HAP-1 (cell line): ENCODE results near the gene GSAP.
"Not testable (repeated sequence)": the region's sequence is repeated elsewhere in the genome, so short reads cannot be mapped to it uniquely, and the experiment has no call there.

Source experiments
- DNase-seq, 2 experiments: peaks; one replicate each; pipeline ENCODE4 v3.0.0-alpha.2; 2016 to 2020; ENCODE audit warnings: low spot score in 2 of 2
- H3K27me3 ChIP-seq: fragments of 250-450 bp; sonication (Bioruptor Pico); 2 replicates; pipeline ENCODE4 v1.5.1; 2020; ENCODE audit warnings: low read depth, mild to moderate bottlenecking, moderate library complexity
- H3K36me3 ChIP-seq: fragments of 250-450 bp; sonication (Bioruptor Pico); replicated peaks from 2 replicates; pipeline ENCODE4 v1.5.1; 2020; ENCODE audit warnings: mild to moderate bottlenecking
- H3K4me1 ChIP-seq: fragments of 250-450 bp; sonication (Bioruptor Pico); 2 replicates; pipeline ENCODE4 v1.5.1; 2020; ENCODE audit warnings: mild to moderate bottlenecking
- H3K4me3 ChIP-seq: fragments of 250-450 bp; sonication (Bioruptor Pico); 2 replicates; pipeline ENCODE4 v1.5.1; 2020; ENCODE audit warnings: mild to moderate bottlenecking, moderate library complexity
- H3K9me3 ChIP-seq: fragments of 250-450 bp; sonication (Bioruptor Pico); 2 replicates; pipeline ENCODE4 v1.5.1; 2020; ENCODE audit warnings: mild to moderate bottlenecking, moderate library complexity
- in situ Hi-C: fragments of 300-500 bp; cut with MboI; formaldehyde crosslinking; loops from 3 replicates; pipeline ENCODE4 v1.14.3; 2020; ENCODE audit warnings: low sequenced_read_pairs, inconsistent platforms, mixed read lengths

Gene GSAP, protein sequence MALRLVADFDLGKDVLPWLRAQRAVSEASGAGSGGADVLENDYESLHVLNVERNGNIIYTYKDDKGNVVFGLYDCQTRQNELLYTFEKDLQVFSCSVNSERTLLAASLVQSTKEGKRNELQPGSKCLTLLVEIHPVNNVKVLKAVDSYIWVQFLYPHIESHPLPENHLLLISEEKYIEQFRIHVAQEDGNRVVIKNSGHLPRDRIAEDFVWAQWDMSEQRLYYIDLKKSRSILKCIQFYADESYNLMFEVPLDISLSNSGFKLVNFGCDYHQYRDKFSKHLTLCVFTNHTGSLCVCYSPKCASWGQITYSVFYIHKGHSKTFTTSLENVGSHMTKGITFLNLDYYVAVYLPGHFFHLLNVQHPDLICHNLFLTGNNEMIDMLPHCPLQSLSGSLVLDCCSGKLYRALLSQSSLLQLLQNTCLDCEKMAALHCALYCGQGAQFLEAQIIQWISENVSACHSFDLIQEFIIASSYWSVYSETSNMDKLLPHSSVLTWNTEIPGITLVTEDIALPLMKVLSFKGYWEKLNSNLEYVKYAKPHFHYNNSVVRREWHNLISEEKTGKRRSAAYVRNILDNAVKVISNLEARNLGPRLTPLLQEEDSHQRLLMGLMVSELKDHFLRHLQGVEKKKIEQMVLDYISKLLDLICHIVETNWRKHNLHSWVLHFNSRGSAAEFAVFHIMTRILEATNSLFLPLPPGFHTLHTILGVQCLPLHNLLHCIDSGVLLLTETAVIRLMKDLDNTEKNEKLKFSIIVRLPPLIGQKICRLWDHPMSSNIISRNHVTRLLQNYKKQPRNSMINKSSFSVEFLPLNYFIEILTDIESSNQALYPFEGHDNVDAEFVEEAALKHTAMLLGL

DNA sequence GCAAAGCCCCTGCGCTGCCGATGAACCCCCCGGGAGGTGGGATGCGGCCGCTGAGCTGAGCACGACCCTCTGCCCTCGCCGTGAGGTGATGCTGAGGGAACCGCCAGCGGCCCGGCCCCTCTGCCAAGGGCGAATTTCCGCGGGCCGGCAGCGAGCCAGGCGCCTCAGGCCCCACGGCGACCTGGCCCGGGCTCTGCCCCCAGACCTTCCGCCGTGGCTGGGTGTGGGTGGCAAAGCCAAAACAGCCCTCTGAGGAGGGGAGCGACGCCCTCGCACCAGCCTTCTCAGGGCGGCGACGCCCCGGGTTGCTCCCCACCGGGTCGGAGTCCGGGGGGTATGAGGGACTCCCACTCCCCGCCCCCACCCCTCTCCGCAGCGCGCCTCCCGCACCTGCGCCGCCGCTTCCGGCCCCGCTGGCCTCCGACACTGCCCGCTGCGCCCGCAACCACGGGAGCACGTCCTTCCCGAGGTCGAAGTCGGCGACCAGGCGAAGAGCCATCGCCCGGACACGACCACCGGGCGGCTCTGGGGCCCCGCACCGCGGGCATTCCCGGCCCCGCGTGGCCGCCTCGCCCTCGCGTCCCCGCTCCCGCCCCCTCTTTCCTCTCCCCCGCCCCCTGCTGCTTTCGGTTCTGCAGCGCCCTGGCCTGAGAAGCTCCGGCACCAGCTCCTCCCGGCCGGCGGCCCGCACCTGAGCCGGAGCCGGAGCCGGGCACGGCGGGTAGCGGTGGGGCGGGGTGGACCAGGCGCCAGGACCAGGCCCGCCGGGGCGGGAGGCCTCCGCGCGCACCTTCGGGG is at the start of gene GSAP:
GSAP (minus strand) TSS at position 527 of the 798 bp plus-strand sequence; CDS start at position 499, 28 bp downstream.
- Histone ChIP-seq H3K4me1 (peaks cover 28% of the 10 kb centered on the region), H3K9me3 (no peaks in the 10 kb centered on the region), H3K4me3 (peak within 1 kb of the TSS; percentile 15), H3K36me3 (no peaks in the 10 kb centered on the region), H3K27me3 (no peaks in the 10 kb centered on the region)
- DNase-seq = peak in 1 of 2 experiments; percentile 35
- in situ Hi-C loops = no loop called here

DNA sequence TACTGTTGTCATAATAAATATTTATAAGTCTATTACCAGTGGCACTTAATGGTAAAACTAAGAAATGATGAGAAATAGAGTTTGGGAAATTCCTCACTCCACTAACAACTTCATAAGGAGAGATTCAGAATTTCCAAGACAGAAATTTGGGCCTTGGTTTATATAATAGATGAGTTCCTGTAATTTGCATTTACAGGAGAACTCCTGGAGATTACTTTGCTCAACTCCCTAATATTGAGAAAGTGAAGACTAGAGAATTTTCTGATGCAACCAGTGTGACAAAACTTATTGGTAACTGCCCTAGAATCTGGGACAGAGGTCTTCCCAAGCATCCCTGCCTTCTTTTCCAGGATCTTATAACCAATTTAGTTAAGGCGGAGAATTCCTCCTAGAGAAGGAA is 49.1 kb upstream of the GSAP start:
- in situ Hi-C loops = no loop called here
- no peak for DNase-seq
- no peaks in the 10 kb centered on the region for H3K9me3 ChIP-seq

DNA sequence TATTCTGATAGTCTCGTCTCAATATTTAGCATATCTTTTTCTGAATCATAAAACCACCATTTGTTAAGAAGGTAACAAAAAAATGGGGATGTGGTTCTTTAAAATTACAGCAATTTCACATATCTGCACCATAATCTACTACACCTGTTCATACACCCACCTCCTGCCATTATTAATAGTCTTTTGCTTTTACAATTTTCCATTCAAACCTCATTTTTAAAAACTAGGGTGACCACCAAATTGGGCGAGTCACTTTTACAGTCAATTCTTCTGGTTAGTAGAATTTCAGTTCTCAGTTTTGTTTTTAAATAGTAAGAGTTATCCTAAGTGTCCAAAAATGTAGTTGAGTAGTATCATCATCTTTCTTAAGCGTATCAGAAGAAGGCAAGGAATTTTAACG is 48.4 kb upstream of the GSAP start:
- in situ Hi-C loops = no loop called here
- no peaks in the 10 kb centered on the region for H3K4me1 ChIP-seq
- H3K36me3 ChIP-seq = no peaks in the 10 kb centered on the region
- H3K4me3 ChIP-seq = no peak overlapping the region
- no peaks in the 10 kb centered on the region for H3K9me3 ChIP-seq
- no peaks in the 10 kb centered on the region for H3K27me3 ChIP-seq
- DNase-seq = no peak

More for the DNA sequence above, 49.1 kb upstream of the GSAP start:
- H3K4me1 ChIP-seq = no peaks in the 10 kb centered on the region
- H3K36me3 ChIP-seq = no peaks in the 10 kb centered on the region
- no peaks in the 10 kb centered on the region for H3K27me3 ChIP-seq
- no peak overlapping the region for H3K4me3 ChIP-seq

DNA sequence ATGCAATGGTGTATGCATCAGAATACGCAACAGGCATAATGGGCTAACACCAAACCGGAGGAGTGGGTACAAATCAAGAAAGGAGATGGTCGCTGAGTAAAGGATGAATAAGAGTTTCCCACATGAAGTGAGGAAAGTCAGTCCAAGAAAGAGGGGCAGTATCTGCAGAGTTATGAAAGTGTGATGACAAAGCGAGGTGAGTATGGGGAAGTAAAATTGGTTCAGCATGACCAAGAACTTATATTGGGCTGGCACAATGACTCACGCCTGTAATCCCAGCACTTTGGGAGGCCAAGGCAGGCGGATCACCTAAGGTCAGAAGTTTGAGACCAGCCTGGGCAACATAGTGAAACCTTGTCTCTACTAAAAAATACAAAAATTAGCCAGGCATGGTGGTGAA is 47.5 kb upstream of the GSAP start:
- H3K9me3 ChIP-seq, DNase-seq, H3K27me3 ChIP-seq, H3K4me3 ChIP-seq, in situ Hi-C loops, H3K36me3 ChIP-seq, H3K4me1 ChIP-seq: not testable (repeated sequence)

DNA sequence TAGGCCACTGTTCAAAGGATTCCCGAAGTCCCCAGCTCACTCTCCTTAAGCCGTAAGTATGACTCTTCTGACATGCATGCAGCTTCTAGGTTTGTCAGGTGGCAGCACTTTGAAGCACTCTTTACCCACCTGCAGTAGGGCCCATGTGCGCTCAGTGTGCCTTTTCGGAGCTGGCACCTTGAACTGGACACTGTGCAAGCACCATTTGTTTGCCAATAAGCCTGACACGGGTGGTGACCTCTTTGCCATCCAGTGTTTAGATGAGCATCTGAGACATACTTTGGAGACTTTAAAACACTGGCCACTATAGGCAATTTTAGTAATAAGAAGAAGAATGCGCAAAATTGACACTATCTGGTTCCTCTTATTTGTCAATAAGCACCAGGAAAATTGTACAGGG is 45.7 kb upstream of the GSAP start:
- H3K4me1 ChIP-seq = peaks cover 3% of the 10 kb centered on the region; the same call in 1 of the 2 replicates
- H3K9me3 ChIP-seq = no peaks in the 10 kb centered on the region
- in situ Hi-C loops = no loop called here
- no peak for DNase-seq
- H3K4me3 ChIP-seq = no peak overlapping the region
- no peaks in the 10 kb centered on the region for H3K36me3 ChIP-seq
- H3K27me3 ChIP-seq = no peaks in the 10 kb centered on the region; the same call in 1 of the 2 replicates

DNA sequence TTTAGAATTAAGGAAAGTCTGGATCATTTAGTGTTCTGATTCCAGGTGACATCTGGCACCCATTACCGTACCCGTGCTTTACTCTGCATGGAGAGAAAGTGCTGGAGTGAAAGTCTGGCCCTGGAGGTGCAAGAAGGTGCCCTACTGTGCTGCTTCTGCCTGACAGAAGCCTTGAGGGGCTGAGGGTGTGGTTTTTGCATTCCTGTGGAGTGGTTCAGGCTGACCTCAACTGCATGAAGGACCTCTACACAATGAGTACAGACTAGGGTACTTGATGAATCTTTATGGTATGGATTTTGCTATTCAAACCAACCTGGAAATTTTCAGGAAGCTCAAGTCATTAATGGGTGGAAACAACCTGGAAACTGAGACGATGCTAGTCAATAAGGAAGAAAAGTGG is 45.1 kb upstream of the GSAP start:
- no peaks in the 10 kb centered on the region; the same call in 1 of the 2 replicates for H3K27me3 ChIP-seq
- no peak overlapping the region for H3K4me3 ChIP-seq
- no peaks in the 10 kb centered on the region for H3K9me3 ChIP-seq
- no peak for DNase-seq
- in situ Hi-C loops = no loop called here
- peaks cover 3% of the 10 kb centered on the region; the same call in 1 of the 2 replicates for H3K4me1 ChIP-seq
- H3K36me3 ChIP-seq = no peaks in the 10 kb centered on the region

DNA sequence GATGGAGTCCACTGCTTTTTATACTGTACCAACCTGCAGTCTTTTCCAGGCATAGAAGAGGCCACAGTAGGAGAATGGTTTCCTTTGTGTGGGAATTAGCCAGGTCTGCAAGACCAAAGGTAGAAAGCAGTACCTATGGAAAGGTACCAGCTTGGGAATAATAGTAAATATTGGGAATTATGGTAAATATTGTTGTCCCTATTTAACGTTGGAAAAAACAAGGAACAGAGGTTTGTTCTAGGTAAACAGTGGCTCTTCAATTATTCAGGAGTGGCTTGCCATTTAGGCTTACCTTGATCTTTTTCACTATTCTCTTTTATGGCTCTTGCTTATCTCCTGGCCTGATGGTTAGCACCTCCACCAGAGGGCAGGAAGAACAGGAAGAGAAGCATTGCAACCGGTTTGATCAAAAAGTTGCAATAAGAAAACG is 43.9 kb upstream of the GSAP start:
- Histone ChIP-seq H3K4me1 (peaks cover 3% of the 10 kb centered on the region; the same call in 1 of the 2 replicates), H3K36me3 (no peaks in the 10 kb centered on the region), H3K27me3 (no peaks in the 10 kb centered on the region; the same call in 1 of the 2 replicates), H3K9me3 (no peaks in the 10 kb centered on the region), H3K4me3 (no peak overlapping the region)
- in situ Hi-C loops = no loop called here
- no peak for DNase-seq

DNA sequence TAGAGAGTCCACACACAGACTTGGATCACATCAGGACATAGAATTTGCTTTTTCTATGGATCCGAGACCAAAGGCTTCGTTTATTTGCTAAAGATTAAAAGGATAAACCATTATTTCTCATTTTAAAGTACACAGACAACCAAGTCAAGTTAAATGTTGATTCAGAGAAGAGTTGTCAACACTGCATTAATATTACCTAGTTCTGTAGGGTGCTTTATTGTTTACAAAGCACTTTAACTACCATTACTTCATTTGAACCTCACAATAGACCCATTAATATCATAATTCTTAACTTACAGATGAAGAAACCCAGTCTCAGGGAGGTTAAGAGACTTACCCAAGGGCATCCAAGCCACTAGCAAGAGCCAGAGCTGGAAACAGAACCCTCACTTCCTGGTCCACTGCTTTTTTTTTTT is 43.2 kb upstream of the GSAP start:
- no peaks in the 10 kb centered on the region for H3K9me3 ChIP-seq
- H3K4me1 ChIP-seq = peaks cover 3% of the 10 kb centered on the region; the same call in 1 of the 2 replicates
- no peak for DNase-seq
- H3K4me3 ChIP-seq = no peak overlapping the region
- H3K36me3 ChIP-seq = no peaks in the 10 kb centered on the region
- no peaks in the 10 kb centered on the region; the same call in 1 of the 2 replicates for H3K27me3 ChIP-seq
- in situ Hi-C loops = no loop called here

DNA sequence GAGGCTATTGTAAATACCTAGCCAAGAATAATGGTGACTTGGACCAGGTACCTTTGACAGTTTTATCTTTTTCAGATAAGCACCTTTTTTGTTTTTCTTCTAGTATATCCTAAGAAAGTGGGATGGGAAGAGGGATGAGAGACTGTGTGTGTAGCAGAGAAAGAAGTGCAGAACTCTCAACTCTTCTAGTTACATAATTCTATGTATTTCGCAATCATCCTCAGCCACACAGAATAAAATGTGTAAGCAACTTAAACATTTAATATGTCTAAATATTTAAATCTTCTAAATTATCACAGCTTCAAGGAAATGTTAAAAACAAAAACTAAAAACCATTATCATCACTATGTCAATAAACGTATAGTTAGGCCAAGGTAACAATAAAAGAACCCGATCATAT is 42.6 kb upstream of the GSAP start:
- no peaks in the 10 kb centered on the region for H3K9me3 ChIP-seq
- no peaks in the 10 kb centered on the region; the same call in 1 of the 2 replicates for H3K27me3 ChIP-seq
- H3K4me1 ChIP-seq = peaks cover 3% of the 10 kb centered on the region; the same call in 1 of the 2 replicates
- in situ Hi-C loops = no loop called here
- no peak overlapping the region for H3K4me3 ChIP-seq
- no peaks in the 10 kb centered on the region for H3K36me3 ChIP-seq
- DNase-seq = no peak

DNA sequence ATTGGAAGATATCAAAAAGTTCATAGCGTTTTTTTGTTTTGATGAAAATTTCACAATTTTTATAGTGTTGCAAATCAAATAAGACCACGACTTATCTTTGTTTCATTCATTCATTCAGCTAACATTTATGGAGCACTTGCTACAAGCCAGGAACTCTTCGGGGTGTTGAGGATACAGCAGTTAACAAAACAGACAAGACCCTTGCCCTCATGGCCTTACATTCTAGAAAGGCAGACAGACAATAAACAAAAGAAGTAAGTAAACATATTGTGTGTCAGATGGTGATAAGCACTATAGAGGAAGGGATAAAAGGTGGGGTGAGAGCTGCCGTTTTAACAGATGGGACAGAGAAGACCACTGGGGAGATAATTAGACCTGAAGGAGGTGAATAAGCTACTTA is 41.6 kb upstream of the GSAP start:
- DNase-seq = no peak
- H3K4me1 ChIP-seq = peaks cover 3% of the 10 kb centered on the region; the same call in 1 of the 2 replicates
- in situ Hi-C loops = no loop called here
- H3K36me3 ChIP-seq = no peaks in the 10 kb centered on the region
- no peaks in the 10 kb centered on the region; the same call in 1 of the 2 replicates for H3K27me3 ChIP-seq
- no peaks in the 10 kb centered on the region for H3K9me3 ChIP-seq
- H3K4me3 ChIP-seq = no peak overlapping the region

DNA sequence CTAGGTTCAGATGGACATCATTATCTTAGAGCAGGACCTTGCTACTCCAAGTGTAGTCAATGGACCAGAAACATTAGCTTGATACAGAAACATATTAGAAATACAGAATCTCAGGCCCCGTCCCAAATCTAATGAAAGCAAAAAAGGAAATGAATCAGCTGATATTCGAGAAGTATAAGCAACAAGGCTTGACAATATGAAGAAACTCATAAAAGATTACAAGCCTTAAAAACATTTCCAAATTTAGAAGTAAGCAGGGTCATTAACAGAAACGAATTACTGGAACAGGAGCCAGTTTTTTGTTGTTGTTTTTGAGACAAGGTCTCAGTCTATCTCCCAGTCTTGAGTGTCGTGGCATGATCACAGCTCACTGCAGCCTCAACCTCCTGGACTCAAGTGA is 40.5 kb upstream of the GSAP start:
- Histone ChIP-seq H3K9me3 (no peaks in the 10 kb centered on the region), H3K36me3 (no peaks in the 10 kb centered on the region), H3K4me3 (no peak overlapping the region), H3K27me3 (no peaks in the 10 kb centered on the region; the same call in 1 of the 2 replicates), H3K4me1 (peaks cover 3% of the 10 kb centered on the region; the same call in 1 of the 2 replicates)
- DNase-seq = no peak
- in situ Hi-C loops = no loop called here

DNA sequence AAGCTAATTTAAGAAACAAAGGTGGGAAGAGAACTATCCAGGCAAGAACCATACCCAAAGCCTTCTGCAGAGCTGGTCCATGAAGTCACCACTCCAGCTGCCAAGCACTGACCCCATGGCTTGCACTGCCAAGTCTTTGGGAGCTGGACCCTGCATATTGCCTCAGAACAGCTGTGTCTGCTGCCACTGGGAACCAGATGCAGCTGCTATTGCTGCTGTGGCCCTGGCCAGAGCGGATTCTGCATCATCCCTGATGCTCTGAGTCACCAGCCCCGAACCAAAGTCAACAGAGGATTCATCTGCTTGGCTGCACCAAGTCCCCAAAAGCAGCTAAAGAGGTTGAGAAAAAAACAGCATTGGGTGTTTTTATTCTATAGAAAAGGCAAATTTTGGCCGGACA is 39.2 kb upstream of the GSAP start:
- in situ Hi-C loops = no loop called here
- Histone ChIP-seq H3K9me3 (no peaks in the 10 kb centered on the region), H3K36me3 (no peaks in the 10 kb centered on the region), H3K4me3 (no peak overlapping the region), H3K27me3 (no peaks in the 10 kb centered on the region; the same call in 1 of the 2 replicates), H3K4me1 (peaks cover 3% of the 10 kb centered on the region; the same call in 1 of the 2 replicates)
- DNase-seq = no peak

DNA sequence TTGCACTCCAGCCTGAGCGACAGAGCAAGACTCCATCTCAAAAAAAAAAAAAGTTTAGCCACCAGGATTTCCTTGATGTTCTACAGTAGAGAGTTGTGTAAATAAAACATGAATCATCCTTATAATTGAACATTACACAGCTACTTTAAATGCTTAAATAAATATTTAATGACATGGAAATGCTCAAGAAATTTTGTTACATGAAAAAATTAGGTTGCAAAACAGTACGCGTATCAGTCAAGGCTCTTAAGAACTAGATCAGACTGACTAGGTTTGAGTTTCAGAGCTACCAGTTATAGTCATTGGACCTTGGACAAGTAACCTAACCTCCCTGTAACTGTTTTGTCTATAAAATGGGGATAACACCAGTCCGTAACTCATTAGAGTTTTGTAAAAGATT is 38.7 kb upstream of the GSAP start:
- no peak for DNase-seq
- Histone ChIP-seq H3K9me3 (no peaks in the 10 kb centered on the region), H3K4me3 (no peak overlapping the region), H3K27me3 (no peaks in the 10 kb centered on the region; the same call in 1 of the 2 replicates), H3K36me3 (no peaks in the 10 kb centered on the region), H3K4me1 (peaks cover 3% of the 10 kb centered on the region; the same call in 1 of the 2 replicates)
- in situ Hi-C loops = no loop called here
